HG03439 (cell line): ENCODE results near the gene KCNN3.

Experiments used
- ATAC-seq: cut with Tn5 transposase; IDR thresholded peaks from one replicate; pipeline ENCODE4 v1.9.1; 2021; ENCODE audit warnings: mild to moderate bottlenecking, moderate library complexity; ENCODE audit not compliant: unreplicated experiment

The KCNN3 gene

DNA sequence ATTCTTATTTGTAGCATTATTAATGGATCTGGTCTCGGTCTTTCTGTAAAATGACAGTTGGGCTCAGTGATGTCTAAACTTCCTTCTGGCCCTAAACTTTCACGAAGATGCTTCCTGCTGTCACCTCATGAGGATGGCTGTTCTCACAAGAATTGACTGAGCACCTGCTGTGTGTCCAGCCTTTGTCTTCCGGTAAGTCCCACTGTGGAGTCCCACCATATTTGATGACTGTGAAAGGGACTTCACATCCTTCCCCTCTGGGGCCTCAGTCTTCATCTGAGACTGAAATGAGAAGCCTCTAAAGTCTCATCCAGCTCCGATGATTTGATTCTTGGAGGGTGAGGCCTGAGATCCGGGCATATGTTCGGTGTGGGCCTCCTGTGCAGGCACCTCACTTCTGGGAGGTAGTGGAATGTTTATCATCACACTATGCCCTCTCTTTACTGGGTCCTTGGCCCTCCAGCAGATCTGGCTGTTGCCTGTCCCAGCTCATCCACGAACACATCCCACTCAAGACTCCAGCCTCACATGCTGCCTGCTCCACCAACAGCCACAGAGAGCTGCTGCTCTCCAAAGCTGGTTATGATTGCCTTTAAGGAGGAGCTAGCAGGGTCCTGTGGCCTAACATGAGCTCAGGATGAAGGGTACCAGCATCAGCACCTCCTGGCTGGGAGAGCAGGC lies 95.8 kb downstream of the KCNN3 start:
- no peak for ATAC-seq

DNA sequence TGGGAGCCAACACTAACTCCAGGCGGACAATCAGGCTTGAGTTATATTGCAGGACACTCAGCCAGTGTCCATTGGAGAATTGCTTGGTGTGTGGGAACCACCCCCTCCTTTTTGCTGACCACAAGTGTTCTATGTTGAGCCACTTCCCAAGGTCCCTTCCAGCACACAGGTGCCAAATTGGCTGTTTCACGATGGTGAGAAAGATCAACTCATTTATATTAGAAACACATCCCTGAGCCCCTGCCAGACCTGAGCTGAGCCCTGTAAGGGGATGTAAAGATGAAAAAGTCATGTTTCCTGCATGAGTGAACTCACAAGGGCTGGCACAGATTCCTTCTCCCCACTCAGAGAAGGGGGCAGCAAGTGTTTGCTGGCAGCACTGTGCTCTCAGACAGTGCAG lies 96.5 kb downstream of the KCNN3 start:
- no peak for ATAC-seq

DNA sequence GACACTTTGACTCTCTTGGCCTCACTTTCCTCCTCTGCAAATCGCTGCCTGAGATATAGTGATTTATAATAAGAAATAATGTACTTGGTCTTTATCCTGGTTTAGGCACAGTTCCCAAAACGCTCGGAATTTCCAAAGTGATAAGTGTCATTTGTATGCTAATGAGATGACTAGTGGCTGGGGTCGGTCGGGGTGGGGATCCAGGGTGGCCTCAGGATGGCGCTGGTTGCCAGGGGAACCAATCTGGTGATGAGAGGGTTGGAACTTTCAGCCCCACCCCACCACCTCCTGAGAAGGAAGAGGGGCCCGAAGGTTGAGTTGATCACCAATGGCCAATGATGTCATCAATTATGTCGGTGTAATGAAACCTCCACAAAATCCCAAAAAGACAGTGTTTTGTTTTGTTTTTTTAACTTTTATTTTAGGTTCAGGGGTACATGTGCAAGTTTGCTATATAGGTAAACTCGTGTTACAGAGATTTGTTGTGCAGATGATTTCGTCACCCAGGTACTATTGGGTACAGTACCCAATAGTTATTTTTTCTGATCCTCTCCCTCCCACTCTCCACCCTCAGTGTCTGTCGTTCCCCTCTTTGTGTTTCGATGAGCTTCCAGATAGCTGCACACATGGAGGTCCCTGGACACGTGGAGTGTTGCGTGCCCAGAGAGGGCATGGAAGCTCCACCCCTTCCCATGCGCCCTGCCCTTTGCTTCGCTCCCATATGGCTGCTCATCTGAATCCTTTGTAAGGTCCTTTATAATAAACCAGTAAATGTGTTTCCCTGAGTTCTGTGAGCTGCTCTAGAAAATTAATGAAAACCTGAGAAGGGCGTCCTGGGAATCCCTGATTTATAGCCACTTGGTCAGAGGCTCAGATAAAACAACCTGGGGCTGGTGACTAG lies 97.2 kb downstream of the KCNN3 start:
- no peak for ATAC-seq

DNA sequence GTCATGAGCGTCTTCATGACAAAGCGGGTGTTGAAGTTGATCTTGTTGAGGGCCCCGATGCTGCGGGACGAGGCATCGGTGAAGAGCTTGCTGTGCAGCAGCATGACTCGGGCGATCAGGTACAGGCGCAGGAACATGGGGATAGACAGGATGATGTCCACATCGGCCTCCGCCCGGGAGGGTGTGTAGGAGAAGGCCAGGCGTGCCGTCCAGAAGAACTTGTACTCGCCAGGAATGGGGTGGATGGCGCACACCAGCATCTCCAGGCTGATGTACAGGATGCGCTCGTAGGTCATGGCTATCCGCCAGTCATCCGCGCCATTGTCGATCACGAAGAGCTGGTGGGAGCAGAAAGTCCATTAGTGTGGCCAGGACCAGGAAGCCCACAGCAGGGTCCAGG lies 98.0 kb downstream of the KCNN3 start:
- ATAC-seq: no peak

DNA sequence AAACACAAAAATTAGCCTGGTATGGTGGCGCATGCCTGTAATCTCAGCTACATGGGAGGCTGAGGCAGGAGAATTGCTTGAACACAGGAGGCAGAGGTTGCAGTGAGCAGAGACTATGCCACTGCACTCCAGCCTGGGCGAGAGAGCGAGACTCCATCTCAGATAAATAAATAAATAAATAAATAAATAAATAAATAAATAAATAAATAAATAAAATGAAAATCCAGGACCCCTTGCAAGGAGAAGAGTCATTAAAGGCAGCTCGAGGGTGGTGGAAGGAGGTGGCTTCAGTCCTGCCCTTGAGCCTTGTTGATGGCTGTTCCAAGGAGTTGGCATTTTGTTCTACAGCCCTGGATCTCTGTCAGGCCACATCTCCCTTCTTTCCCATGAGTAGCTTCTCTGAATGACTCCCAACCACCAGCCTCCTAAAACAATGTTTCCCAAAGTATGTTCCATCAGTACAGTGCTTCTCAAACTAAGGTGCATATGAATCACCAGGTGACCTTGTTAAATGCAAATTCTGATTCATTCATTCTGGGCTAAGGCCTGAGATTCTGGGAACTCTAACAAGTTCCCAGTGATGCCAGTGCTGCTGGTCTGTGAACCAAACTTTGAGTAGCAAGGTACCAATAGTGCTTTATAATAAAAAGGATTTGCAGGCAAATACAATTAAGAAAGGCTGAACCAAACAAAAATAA lies 99.0 kb downstream of the KCNN3 start:
- no peak for ATAC-seq

DNA sequence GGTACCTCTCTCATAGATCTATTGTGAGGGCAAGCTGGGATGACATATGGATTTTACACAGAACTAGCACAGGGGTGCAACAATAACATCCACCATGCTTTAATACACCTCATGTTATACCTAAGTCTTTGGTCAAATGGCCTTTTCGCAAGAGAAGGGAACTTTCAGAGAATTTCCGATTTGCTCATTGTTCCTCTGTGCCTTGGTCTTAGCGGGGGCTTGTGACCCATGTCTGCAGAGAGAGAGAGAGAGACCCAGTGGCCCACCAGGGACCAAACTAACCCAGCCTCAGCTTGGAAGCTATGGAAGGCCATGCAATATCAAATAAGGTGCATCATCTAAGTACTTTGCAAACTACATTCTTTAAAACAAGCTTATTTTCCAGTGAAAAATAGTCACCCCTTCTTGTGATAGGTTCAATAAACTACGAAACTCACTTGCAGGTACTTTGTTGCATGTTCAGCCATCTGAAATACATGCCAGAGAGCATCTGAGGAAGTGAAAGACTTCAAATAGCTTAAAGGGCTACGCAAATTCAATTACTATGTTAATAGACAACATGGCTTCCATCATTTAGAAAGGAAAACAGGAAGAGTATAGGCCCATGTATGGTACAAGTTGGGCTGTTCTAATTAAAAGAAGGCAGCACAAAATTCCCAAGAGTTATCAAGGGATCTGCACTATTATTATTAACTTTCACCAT lies 100.7 kb downstream of the KCNN3 start:
- no peak for ATAC-seq

DNA sequence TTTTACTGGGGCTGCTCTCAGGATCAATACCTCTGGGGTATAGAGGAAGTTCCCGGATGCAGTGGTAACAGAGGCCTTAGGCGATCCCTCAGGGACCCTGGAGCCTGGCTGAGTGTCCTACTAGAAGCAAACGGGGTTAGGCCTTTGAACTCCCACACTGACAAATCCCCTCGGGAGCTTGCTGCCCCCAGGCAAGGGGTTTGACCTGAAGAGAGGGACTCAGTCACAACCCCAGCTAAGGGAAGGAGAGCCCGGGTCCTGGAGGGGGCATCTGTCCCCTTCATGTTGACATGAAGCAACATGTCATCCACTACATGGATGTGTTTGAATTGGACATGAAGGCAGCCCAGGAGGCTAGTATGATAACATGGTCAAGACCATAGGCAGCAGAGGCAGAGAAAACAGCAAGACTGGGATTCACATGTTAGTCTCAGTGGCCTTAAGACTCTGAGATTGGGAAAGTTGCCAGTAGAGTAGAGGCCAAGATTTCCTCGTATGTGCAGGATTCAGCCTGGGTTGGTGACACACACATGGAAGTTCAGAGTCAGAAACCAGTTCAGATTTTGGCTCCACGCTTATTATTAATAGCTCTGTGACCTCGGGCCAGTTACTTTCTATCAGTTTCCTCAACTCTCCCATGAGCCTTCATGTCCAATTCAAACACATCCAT lies 101.5 kb downstream of the KCNN3 start:
- no peak for ATAC-seq

DNA sequence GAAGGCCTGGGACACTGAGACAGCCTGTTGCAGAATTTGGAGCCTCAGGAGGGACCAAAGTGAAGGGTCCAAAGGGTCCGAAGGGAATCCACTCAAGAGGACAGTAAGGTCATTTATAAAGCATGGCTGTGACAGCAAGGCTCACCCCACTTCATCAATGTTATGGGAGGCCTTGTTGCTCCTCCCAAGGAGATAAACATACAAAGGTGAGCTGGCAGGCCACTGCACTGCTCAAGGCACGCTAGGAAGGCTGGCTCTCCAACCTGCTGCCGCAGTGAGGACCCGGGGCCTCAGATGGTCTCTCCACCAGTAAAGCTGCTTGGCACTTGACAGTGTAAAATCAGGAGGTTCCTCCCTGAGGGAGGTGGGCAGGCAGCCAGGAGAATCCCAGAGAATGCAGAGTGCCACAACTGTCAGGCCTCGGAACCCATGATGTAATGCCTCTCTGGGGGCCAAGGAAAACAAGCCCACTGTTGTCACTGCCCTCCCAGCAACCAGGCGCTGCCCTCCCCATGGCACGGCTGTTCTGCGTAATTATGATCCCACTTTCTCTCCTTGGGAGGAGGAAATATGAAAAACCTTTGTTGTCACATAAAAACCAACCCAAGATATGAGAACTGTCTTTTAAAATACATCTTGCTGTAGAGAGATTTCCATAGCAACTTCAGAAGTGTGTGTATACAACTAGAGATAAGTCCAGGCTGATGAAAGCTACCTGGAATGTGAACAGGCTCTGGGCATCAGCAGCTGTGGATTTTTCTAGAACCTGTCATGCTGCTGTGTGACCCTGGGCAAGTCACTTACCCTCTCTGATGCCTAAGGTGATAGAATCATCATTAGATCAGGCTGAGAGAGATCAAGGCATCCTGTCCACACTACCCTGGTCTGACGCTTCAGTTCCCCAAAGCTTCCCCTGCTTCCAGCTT lies 102.5 kb downstream of the KCNN3 start:
- no peak for ATAC-seq

DNA sequence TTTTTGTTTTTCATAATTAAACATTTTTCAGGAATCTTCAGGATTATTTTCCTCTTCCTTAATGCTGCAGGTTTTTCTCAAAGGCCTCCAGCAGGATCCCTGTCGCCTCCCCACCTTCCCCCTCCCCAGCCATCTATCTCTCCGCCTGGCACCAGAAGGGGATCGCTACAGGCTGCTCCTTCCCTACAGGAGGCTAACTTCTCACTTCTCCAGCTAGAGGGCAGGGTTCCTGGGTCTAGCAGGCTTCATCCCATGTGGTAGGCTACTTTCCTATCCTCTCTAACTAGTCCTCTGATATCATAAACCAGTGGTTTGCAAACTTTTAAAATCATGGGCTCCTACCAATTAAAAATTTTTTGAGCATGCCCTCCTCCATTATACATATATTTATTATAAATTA lies 104.1 kb downstream of the KCNN3 start:
- no peak for ATAC-seq

DNA sequence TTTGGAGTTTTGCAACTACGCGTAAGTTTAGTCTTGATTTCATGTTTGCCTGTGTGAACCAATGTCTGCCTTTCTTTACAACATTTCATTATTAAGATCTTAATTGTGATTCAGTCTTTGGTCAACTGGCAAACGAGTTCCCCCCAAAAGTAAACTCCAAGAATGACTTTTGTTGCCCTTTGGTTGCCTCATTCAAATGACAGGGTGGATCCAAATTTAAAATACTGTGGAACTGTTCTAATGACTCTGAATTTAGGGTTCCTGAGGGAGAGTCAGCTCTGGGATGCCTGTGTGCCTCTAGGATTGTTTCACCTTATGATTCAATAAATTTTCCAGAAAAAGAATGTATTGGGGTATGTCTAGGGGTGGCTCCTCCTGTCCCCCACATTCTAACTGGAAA lies 105.3 kb downstream of the KCNN3 start:
- no peak for ATAC-seq

DNA sequence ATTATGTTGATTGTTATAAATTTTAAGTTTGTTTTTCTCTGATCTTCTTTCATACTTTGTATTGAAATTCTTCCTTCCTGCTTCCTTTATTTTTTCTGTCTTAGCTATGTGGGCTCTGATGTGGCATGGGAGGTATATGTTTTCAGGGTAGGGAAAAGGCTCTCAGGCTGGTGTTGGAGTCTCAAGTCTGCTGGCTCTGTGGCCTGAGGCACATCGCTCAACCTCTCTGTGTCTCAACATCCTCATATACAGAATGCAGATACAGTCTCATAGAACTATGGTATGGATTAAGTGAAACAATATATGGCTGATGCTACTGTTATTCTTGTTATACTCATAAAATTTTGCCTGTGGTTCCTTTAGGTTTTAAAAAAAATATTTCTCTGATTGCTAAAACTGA lies 105.9 kb downstream of the KCNN3 start:
- ATAC-seq: no peak

DNA sequence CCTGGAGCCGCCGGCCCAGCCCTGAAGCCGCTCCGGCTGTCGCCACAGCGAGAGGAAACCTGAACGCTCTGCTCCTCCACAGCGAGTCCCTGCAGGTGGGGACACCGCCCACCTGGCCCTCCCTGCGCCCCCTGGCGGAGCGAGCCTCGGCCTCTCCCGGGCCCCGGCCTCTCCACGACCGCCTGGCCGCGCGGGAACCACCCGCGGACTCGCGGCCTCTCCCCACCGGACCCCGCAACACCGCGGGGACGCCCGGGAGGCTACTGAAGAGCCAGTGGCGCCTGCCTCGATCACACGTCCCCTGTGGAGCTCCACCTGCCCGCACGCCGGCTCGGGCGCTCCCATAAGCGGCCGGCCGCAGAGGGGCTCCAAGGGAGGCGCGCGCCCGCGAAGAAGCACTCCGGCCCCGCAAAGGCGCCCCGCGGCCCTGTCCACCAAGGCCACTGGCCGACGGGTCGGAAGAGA lies 109.6 kb downstream of the KCNN3 start:
- ATAC-seq: no peak

DNA sequence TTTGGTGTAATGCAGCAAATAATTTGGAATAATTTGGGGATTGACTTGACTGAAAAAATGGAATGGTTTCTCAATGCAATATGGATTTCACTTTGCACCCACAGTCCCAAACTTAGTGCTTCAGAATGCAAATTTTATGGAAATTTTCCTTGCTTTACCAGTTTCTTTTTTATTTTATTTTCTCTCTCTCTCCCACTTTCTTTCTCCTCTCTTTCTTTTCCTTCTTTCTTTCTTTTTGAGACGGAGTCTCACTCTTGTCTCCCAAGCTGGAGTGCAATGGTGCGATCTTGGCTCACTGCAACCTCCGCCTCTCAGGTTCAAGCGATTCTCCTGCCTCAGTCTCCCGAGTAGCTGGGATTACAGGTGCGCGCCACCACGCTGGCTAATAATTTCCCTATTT lies 110.3 kb downstream of the KCNN3 start:
- ATAC-seq: no peak

DNA sequence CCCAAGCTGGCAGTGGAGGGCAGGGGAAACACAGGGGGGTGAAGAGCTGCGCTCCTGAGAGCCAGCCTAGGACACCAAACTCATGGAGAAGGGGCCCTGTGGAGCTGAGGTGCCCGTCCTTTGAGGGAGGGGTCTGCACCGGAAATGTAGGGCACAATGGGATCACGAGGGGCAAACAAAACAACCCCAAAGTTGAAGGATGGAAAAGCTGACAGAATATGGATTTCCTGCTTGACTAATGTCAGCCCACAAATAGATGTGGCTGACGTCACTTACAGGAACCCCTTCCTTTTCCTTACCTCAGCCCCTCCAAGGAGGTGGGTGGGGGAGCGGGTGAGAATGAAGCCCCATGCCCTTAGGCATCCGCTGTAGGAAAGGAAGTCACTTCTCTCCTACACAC lies 110.9 kb downstream of the KCNN3 start:
- ATAC-seq: no peak

DNA sequence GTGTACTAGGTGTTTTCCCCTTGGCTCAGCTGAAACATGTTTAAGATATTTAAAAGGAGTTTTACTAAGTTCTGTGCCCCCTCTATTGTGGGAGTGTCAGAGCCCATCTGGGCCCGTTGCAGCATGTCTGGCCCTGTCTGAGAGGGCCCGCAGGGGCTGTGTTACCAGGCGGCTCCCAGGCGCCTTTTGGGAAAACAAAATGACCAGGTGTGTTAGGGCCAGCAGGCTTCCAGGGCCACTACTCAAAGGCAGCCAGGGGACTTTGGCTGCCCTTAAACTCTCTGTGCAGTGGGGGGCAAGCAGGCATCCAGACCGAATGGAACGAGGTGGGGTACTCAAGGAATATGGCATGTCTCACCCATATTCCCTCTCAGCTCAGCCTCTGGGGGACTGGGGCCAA lies 111.7 kb downstream of the KCNN3 start:
- ATAC-seq: no peak

DNA sequence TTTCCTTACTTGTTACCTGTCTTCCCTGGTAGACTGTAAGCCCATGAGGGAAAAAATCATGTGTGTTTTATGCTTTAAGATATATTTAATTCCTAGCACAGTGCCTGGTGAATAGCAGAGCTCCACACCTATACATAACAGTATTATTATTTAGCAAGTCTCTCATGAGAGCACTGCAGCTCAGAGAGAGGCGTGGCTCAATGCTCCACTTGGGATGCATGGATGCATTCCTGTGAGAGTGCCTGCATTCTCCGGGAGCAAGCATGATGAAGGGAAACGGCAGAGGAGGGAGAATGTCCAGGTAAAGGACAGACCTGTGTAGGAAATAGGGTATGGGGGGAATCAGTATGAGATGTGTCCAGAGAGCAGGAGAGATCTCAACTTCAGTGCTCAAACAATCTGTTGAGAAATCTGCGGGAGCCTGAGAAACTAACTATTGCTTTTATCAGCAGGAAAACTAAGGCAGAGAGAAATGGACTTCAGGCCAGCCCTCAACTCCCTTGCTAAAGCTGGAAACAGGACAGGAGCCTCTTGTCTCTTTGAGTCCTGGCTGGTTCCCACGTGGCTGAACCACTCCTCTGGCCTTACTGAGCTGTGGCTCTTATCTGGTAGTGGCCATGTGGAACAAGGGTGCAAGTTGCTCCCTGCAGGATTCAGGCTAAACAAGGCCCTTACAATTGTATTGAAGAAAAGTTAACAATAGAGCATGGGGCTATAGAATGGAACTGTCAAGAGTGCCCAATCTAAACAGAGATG lies 113.1 kb downstream of the KCNN3 start:
- ATAC-seq: no peak

DNA sequence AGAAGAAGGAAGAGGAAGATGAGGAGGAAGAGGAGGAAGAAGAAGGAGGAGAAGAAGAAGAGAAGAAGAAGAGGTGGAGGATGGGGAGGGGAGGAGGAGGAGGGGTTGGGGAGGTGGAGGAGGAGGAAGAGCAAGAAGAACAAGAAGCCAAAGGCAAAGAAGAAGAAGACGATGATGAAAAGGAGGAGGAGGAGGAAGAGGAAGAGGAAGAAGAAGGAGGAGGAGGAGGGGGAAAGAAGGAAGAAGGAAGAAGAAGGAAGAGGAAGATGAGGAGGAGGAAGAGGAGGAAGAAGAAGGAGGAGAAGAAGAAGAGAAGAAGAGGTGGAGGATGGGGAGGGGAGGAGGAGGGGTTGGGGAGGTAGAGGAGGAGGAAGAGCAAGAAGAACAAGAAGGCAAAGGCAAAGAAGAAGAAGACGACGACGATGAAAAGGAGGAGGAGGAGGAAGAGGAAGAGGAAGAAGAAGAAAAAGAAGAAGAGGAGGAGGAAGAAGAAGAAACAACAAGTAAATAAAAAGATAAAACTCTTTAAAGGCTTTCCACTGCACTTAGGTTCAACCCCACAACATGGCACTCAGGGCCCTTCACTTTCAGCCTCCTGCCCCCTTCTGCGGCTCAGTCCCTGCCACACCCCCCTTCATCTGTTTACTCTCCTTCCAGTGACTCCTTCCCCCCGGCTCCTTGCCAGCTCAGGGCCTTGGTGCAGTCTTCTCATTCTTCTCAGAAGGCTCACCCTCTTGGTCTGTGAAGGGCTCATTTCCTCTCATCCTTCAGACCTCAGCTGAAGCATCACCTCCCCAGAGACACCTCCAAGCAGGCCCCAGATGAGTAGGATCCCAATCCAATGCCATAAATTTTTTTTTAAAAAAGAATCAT lies 114.0 kb downstream of the KCNN3 start:
- no peak for ATAC-seq

DNA sequence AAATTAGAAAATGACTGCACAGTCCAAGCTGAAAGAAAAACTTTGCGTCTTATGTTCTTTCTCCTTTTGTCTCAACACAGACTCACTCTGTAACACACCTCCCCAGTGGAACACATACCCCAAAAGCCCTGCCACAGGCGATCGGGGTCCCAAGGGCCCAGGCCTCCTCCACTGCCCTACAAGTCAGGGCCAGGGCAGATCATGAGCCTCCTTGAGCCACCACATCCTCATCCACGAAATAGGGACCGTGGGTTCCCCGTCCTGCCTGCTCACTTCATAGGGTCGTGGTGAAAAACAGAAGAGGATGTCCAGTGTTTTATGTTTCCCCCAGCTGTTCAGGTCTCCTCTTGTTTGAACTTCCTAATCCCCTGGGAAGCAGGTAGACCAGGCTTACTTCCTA lies 116.7 kb downstream of the KCNN3 start:
- ATAC-seq: no peak
